HepG2 (cell line): ENCODE results near the gene CPNE4. TPM values are rescaled to one million over a fixed set of nuclear protein-coding genes. Genes with fewer than 3 reads are reported as not detected.

Experiments used
- ATAC-seq: fragments of 200-7000 bp; cut with Tn5 transposase; 3 replicates; pipeline ENCODE4 v1.9.1; 2020; ENCODE audit warnings: mild to moderate bottlenecking, moderate library complexity
- BruUV-seq: library from RNA; stranded (reverse); fragments of 400-500 nt; replicated peaks from 2 replicates; lab custom pipeline; 2021; lab: Mats Ljungman, UMichigan
- CTCF ChIA-PET: fragments of 300-600 bp; formaldehyde crosslinking; extraction: SDS; loops from one replicate; lab custom pipeline; 2021; ENCODE audit warnings: low total read pairs, inconsistent platforms, low intra/inter-chr PET ratio; lab: Yijun Ruan, JAX
- POLR2A ChIA-PET: fragments of 350-600 bp; sonication (Branson Sonifier 250); formaldehyde crosslinking; loops from one replicate; lab custom pipeline; 2020; ENCODE audit warnings: antibody characterized with exemption, inconsistent platforms; lab: Yijun Ruan, JAX
- DNase-seq: peaks from one replicate; pipeline ENCODE4 v3.0.0-alpha.2; 2015; ENCODE audit warnings: low spot score
- FAIRE-seq: peaks from 3 replicates; lab custom pipeline; 2011; peaks lifted over from hg19 to GRCh38; lab: Jason Lieb, UNC
- H2AFZ ChIP-seq: one replicate; pipeline ENCODE4 v1.6.1; 2011; ENCODE audit warnings: low read length, inconsistent platforms
- H3K27ac ChIP-seq: fragments of 300-600 bp; 3 replicates; pipeline ENCODE4 v1.8.0; 2011; ENCODE audit warnings: mixed run types, mild to moderate bottlenecking, mixed read lengths, low read length, inconsistent platforms; ENCODE audit not compliant: insufficient read depth; ENCODE audit errors: extremely low read length
- H3K27me3 ChIP-seq, 2 experiments: fragments of 200-600 bp in 1 of 2; 2 replicates in 1 of 2; 3 replicates in 1 of 2; pipeline versions ENCODE4 v1.6.0 to v1.8.0; 2011; ENCODE audit warnings: low read length in 2 of 2, mild to moderate bottlenecking in 2 of 2, moderate library complexity in 2 of 2, inconsistent platforms in 1 of 2; ENCODE audit not compliant: insufficient read depth in 2 of 2, control insufficient read depth in 1 of 2
- H3K36me3 ChIP-seq, 2 experiments: fragments of 200-600 bp in 1 of 2; replicated peaks in 1 of 2; 2 replicates in 1 of 2; 3 replicates in 1 of 2; pipeline versions ENCODE4 v1.5.1 to v1.8.0; 2011; ENCODE audit warnings: low read length in 2 of 2, inconsistent platforms in 1 of 2; ENCODE audit not compliant: insufficient read depth in 2 of 2, control insufficient read depth in 1 of 2
- H3K4me1 ChIP-seq: 2 replicates; pipeline ENCODE4 v1.5.1; 2012; ENCODE audit warnings: low read length, inconsistent platforms; ENCODE audit not compliant: insufficient read depth
- H3K4me2 ChIP-seq: 2 replicates; pipeline ENCODE4 v1.6.0; 2011; ENCODE audit warnings: low read depth, low read length, inconsistent platforms
- H3K4me3 ChIP-seq, 3 experiments: fragments of 200-600 bp in 1 of 3; sonication (generic), shearing (Covaris generic) in 1 of 3; replicated peaks in 1 of 3; 2 replicates each; pipeline ENCODE4 v1.5.1; 2011 to 2016; ENCODE audit warnings: low read length in 3 of 3, inconsistent platforms in 2 of 3, low read depth in 2 of 3, mild to moderate bottlenecking in 2 of 3, control low read depth in 1 of 3, mixed read lengths in 1 of 3; ENCODE audit not compliant: insufficient read depth in 1 of 3
- H3K79me2 ChIP-seq: one replicate; pipeline ENCODE4 v1.6.1; 2011; ENCODE audit warnings: low read length, inconsistent platforms; ENCODE audit not compliant: insufficient read depth
- H3K9ac ChIP-seq: 2 replicates; pipeline ENCODE4 v1.6.0; 2011; ENCODE audit warnings: mild to moderate bottlenecking, low read depth, low read length, inconsistent platforms; ENCODE audit not compliant: insufficient read depth
- H3K9me3 ChIP-seq: 2 replicates; pipeline ENCODE4 v1.5.1; 2012; ENCODE audit warnings: mild to moderate bottlenecking, low read length
- H4K20me1 ChIP-seq: 2 replicates; pipeline ENCODE4 v1.6.0; 2011; ENCODE audit warnings: inconsistent platforms, mild to moderate bottlenecking, low read length, moderate library complexity; ENCODE audit not compliant: insufficient read depth
- CHD2 ChIP-seq: IDR thresholded peaks from 2 replicates; pipeline ENCODE4 v1.6.1; 2011; ENCODE audit warnings: low read depth, low read length, improper control_type of control experiment
- NFATC3 ChIP-seq: sonication (generic); formaldehyde crosslinking; IDR thresholded peaks from 2 replicates; pipeline ENCODE4 v1.5.1; 2020; ENCODE audit warnings: mild to moderate bottlenecking, missing genetic modification reagents
- NFRKB ChIP-seq: fragments of 450-650 bp; IDR thresholded peaks from 2 replicates; pipeline ENCODE4 v1.6.1; 2017
- REXO4 ChIP-seq: sonication (generic); formaldehyde crosslinking; IDR thresholded peaks from 2 replicates; pipeline ENCODE4 v1.8.0; 2022; ENCODE audit warnings: missing genetic modification reagents, mild to moderate bottlenecking, borderline replicate concordance
- SIX4 ChIP-seq: sonication (generic); formaldehyde crosslinking; IDR thresholded peaks from 2 replicates; pipeline ENCODE4 v1.4.0; 2020; ENCODE audit warnings: missing genetic modification reagents
- TARDBP ChIP-seq: sonication (generic); formaldehyde crosslinking; IDR thresholded peaks from 2 replicates; pipeline ENCODE4 v1.8.0; 2022; ENCODE audit warnings: mild to moderate bottlenecking, missing genetic modification reagents
- TRAFD1 ChIP-seq: sonication (generic); formaldehyde crosslinking; IDR thresholded peaks from 2 replicates; pipeline ENCODE4 v1.5.1; 2020; ENCODE audit warnings: missing genetic modification reagents, mild to moderate bottlenecking, borderline replicate concordance
- ZNF354B ChIP-seq: sonication (generic); formaldehyde crosslinking; IDR thresholded peaks from 2 replicates; pipeline ENCODE4 v1.8.0; 2022; ENCODE audit warnings: mild to moderate bottlenecking, missing genetic modification reagents
- in situ Hi-C: cut with HindIII; loops from 2 replicates; pipeline ENCODE4 v1.10.0; 2017; ENCODE audit warnings: low pct_unique_long_range_greater_than_20kb; ENCODE audit not compliant: extremely low pct_ligation_motif_present
- intact Hi-C: fragments of 100-400 bp; cut with micrococcal nuclease; formaldehyde crosslinking; loops from one replicate; pipeline ENCODE4 v1.10.0; 2022; ENCODE audit not compliant: unreplicated experiment
- polyA plus RNA-seq, 8 experiments: library from polyadenylated mRNA; depleted of rRNA in 3 of 8; stranded (reverse) in 7 of 8; unstranded in 1 of 8; fragments of >200 nt; fragmentation: Illumina TruSeq in 4 of 8; extraction: Trizol in 4 of 8; gene quantifications; 2 replicates each; pipeline versions ENCODE4 v1.2.1 to v1.2.3, GENCODE V29; 2011 to 2016; ENCODE audit warnings: low read depth in 4 of 8, missing spikeins in 1 of 8, mixed read lengths in 1 of 8; ENCODE audit not compliant: insufficient read depth in 1 of 8
- total RNA-seq, 5 experiments: library from RNA; depleted of rRNA; stranded (reverse); fragments of >200 nt; fragmentation: Illumina TruSeq; extraction: Trizol; gene quantifications; 2 replicates each; pipeline ENCODE4 v1.2.3, GENCODE V29; 2016; ENCODE audit warnings: low read depth in 1 of 5
- TF ChIP-seq, protein P1 (sequence below): sonication (generic); formaldehyde crosslinking; IDR thresholded peaks from 2 replicates; pipeline ENCODE4 v1.4.0; 2020; ENCODE audit warnings: missing genetic modification reagents

Gene CPNE4
- total and polyA plus RNA-seq, 2 of the 13 experiments (the other 11 are each of a cell fraction or from before 2014, with no cell fraction given), result not detected

GRCh38 chr3:131610174-131610573 lies 424.6 kb downstream of the CPNE4 start:
- FAIRE-seq (no peak), DNase-seq (no peak), ATAC-seq (no peak)
- Histone ChIP-seq H3K36me3 (no peaks in the 10 kb centered on the region), H3K4me2 (no peak overlapping the region), H4K20me1 (no peaks in the 10 kb centered on the region), H2AFZ (no peak overlapping the region), H3K4me3 (no peak overlapping the region), H3K27me3 (no peaks in the 10 kb centered on the region), H3K9me3 (no peaks in the 10 kb centered on the region), H3K4me1 (no peaks in the 10 kb centered on the region), H3K27ac (no peak overlapping the region), H3K9ac (no peak overlapping the region), H3K79me2 (no peaks in the 10 kb centered on the region)
- in situ Hi-C loops, result no loop called here
- ChIA-PET POLR2A (no interaction called here), CTCF (no interaction called here)
- intact Hi-C loops, result no loop called here
- BruUV-seq, result no TSS peak
- TF ChIP-seq SIX4, result no peak
- TF ChIP-seq, all 625 proteins: peak for 0

- no TSS peak for BruUV-seq
- no peaks in the 10 kb centered on the region for H4K20me1 ChIP-seq
- H3K9ac ChIP-seq, result no peak overlapping the region
- intact Hi-C loops (no loop called here), in situ Hi-C loops (no loop called here)
- H3K4me3 ChIP-seq, result no peak overlapping the region
- no peak overlapping the region for H3K4me2 ChIP-seq
- H3K27ac ChIP-seq, result no peak overlapping the region
- no peak for ATAC-seq
- CTCF ChIA-PET, result no interaction called here
- POLR2A ChIA-PET, result no interaction called here
- no peaks in the 10 kb centered on the region for H3K9me3 ChIP-seq
- H2AFZ ChIP-seq, result no peak overlapping the region
- no peaks in the 10 kb centered on the region for H3K27me3 ChIP-seq
- TF ChIP-seq REXO4 (CRISPR knock-in tag), result no peak
- no peak for TF ChIP-seq CHD2
- TF ChIP-seq TRAFD1, result no peak
- TF ChIP-seq, protein P1, sequence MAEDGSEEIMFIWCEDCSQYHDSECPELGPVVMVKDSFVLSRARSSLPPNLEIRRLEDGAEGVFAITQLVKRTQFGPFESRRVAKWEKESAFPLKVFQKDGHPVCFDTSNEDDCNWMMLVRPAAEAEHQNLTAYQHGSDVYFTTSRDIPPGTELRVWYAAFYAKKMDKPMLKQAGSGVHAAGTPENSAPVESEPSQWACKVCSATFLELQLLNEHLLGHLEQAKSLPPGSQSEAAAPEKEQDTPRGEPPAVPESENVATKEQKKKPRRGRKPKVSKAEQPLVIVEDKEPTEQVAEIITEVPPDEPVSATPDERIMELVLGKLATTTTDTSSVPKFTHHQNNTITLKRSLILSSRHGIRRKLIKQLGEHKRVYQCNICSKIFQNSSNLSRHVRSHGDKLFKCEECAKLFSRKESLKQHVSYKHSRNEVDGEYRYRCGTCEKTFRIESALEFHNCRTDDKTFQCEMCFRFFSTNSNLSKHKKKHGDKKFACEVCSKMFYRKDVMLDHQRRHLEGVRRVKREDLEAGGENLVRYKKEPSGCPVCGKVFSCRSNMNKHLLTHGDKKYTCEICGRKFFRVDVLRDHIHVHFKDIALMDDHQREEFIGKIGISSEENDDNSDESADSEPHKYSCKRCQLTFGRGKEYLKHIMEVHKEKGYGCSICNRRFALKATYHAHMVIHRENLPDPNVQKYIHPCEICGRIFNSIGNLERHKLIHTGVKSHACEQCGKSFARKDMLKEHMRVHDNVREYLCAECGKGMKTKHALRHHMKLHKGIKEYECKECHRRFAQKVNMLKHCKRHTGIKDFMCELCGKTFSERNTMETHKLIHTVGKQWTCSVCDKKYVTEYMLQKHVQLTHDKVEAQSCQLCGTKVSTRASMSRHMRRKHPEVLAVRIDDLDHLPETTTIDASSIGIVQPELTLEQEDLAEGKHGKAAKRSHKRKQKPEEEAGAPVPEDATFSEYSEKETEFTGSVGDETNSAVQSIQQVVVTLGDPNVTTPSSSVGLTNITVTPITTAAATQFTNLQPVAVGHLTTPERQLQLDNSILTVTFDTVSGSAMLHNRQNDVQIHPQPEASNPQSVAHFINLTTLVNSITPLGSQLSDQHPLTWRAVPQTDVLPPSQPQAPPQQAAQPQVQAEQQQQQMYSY (CRISPR knock-in tag), result no peak
- no peak for TF ChIP-seq ZNF354B (CRISPR knock-in tag)
- TF ChIP-seq NFATC3 (CRISPR knock-in tag), result no peak
- TF ChIP-seq NFRKB, result no peak
- no peak for TF ChIP-seq TARDBP
- TF ChIP-seq, all 625 proteins: peak for 0
- H3K79me2 ChIP-seq, result no peaks in the 10 kb centered on the region
- no peaks in the 10 kb centered on the region for H3K36me3 ChIP-seq
- no peak for DNase-seq
- no peak for FAIRE-seq
- no peaks in the 10 kb centered on the region for H3K4me1 ChIP-seq
Measured at GRCh38 chr3:131608741-131609140, 426.1 kb downstream of the CPNE4 start.
